Fibroblast of lung (primary cell): ENCODE data around the gene CAMK1G.

ENCODE experiments used
- CTCF ChIP-seq, 2 donors: IDR thresholded peaks in 1 of 2; conservative IDR thresholded peaks in 1 of 2; 1 replicate in 1 of 2; 2 replicates in 1 of 2; pipeline ENCODE4 v1.5.1; 2011 to 2012; ENCODE audit warnings: low read length in 2 of 2, control low read depth in 1 of 2, inconsistent platforms in 1 of 2, low read depth in 1 of 2, mild to moderate bottlenecking in 1 of 2
- EZH2 ChIP-seq: IDR thresholded peaks from 2 replicates; pipeline ENCODE4 v1.5.1; 2012; ENCODE audit warnings: low read length, control low read depth, mild to moderate bottlenecking; ENCODE audit errors: missing control alignments

- no peak for TF ChIP-seq CTCF (conservative IDR thresholded peaks at IDR 0.05 in 1 of 2, IDR thresholded peaks at IDR 0.05 in 1 of 2; ENCODE audit: low read depth in 1 of 2, low read length in 2 of 2)
- no peak for TF ChIP-seq EZH2
Observed at GRCh38 chr1:209585197-209585596, 1.7 kb downstream of the CAMK1G start.
